ENCODE data around the gene LMOD1. TPM values are rescaled to one million over a fixed set of nuclear protein-coding genes. Genes with fewer than 3 reads are reported as not detected.
A peak's percentile ranks its signal among the peaks of the same experiment; 100 is the strongest.

LMOD1 gene
- polyA plus RNA-seq, 3 donors: not detected

DNA sequence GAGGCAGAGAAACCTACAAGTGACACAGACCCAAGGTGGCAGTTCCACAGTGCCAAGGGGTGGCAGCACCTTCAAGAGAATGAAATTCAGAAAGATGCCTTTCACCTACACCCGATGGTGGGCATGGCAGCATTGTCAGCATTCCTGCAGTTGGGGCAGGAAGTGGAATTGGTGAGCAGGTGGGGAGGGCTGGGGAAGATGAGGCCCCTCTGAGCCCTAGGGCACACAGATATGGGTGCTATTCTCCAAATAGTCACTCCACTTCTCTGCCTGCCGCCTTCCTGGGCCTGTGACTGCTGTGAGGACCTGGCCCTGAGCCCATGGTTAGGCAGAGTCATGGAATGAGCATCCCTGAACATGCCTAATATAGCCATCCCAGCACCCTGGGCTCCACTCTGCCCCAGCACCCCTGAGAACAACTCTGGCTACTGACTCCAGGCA is 49.4 kb downstream of the LMOD1 start:
- H3K9me3 ChIP-seq (replicated peaks in 1 of 2; ENCODE audit: control insufficient read depth in 1 of 2, insufficient read depth in 1 of 2, low read length in 2 of 2): no peaks in the 10 kb centered on the region
- H3K9ac ChIP-seq (ENCODE audit: insufficient read depth, low read length, poor library complexity, severe bottlenecking): no peak overlapping the region
- H3K27me3 ChIP-seq (ENCODE audit: control insufficient read depth in 2 of 2, insufficient read depth in 2 of 2, low read length in 2 of 2): no peaks in the 10 kb centered on the region
- H2AFZ ChIP-seq (ENCODE audit: insufficient read depth, low read depth, low read length, poor library complexity, severe bottlenecking): no peak overlapping the region
- H3K4me3 ChIP-seq (replicated peaks in 1 of 3; ENCODE audit: low read depth in 2 of 3, low read length in 3 of 3): no peak overlapping the region
- no peaks in the 10 kb centered on the region for H3K79me2 ChIP-seq (ENCODE audit: insufficient read depth, low read length)
- H3K4me1 ChIP-seq (ENCODE audit: control insufficient read depth in 1 of 2, insufficient read depth in 2 of 2, low read length in 2 of 2): no peaks in the 10 kb centered on the region
- no peak for TF ChIP-seq CTCF (IDR thresholded peaks at IDR 0.05)
- H3K27ac ChIP-seq (ENCODE audit: low read depth in 1 of 2, low read length in 2 of 2): no peak overlapping the region
- WGBS (ENCODE audit: insufficient coverage): 100% methylated on average over 1 of the region's 2 CpGs
- no peak for DNase-seq
- no peaks in the 10 kb centered on the region for H4K20me1 ChIP-seq (ENCODE audit: insufficient read depth, low read length)
- H3K27ac Mint-ChIP-seq: no peak overlapping the region
- no peak overlapping the region for H3K4me3 Mint-ChIP-seq
- H3K36me3 ChIP-seq (replicated peaks in 1 of 2; ENCODE audit: control insufficient read depth in 1 of 2, insufficient read depth in 2 of 2, low read length in 2 of 2): no peaks in the 10 kb centered on the region
- H3K4me1 Mint-ChIP-seq: peaks cover 6% of the 10 kb centered on the region
- no peaks in the 10 kb centered on the region for H3K36me3 Mint-ChIP-seq
- H3K9me3 Mint-ChIP-seq: peaks cover 0 to 1% (median 0%) of the 10 kb centered on the region in 7 donors
- H3K4me2 ChIP-seq (replicated peaks; ENCODE audit: extremely low read depth, low read length, poor library complexity, severe bottlenecking): no peak overlapping the region
- intact Hi-C loops (cut with micrococcal nuclease): loop anchor here (1.0 to 5.0 kb wide), 2 partner anchors 75 to 77 kb away; no protein-coding TSS in a partner anchor
- H3K27me3 Mint-ChIP-seq (ENCODE audit: low read depth in 3 of 3): peaks cover 2 to 3% (median 3%) of the 10 kb centered on the region in 3 donors

DNA sequence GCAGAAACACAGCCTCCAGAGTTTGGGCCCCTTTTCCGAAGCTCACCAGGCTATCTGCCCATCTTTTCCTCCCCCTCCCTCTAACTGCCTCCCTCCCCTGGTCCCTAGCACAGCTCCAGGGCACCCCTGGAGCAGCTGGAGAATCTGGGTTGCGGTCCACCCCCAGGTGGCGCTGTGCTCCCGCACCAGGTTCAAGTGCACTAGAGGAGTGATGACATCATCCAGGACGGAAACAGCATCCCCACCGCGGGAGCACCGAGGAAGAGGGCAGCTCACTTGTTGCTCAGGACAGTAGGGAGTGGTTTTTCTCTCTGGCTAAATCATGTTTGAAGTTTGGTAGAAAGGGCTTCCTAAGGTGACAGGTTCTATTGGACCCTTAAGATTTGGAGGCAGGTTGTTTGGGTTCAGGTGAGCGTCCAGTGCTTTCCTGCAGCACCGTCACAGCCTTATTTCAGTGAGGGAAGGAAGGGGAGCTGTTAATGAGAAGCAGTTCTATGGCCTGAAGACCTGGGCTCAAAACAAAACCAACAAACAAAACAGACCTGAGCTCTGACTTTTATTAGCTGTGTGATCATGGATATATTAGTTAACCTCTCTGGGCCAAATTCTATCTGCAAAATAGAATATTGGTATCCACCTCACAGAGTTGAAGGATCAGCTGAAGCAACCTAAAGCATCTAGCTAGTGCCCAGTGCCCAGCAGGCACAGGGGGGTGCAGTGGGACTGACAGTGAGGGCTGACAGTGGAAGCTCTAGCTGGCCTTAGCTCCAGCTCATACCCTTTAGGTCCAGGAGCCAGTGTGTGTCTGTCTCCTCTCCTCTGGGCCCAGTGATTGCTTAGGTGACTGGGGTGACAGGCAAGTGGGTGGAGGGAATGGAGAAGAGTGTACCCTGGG is 50.2 kb downstream of the LMOD1 start:
- Mint-ChIP-seq H3K27ac (peak overlapping the region in 1 of 7 donors; percentile 15), H3K4me1 (peaks cover 6% of the 10 kb centered on the region), H3K27me3 (ENCODE audit: low read depth in 3 of 3) (peaks cover 4 to 8% (median 7%) of the 10 kb centered on the region in 3 donors), H3K4me3 (peak overlapping the region; percentile 12 to 47), H3K36me3 (no peaks in the 10 kb centered on the region), H3K9me3 (peaks cover 0 to 1% (median 0%) of the 10 kb centered on the region in 7 donors)
- Histone ChIP-seq H3K27me3 (ENCODE audit: control insufficient read depth in 2 of 2, insufficient read depth in 2 of 2, low read length in 2 of 2) (peaks cover 0 to 3% of the 10 kb centered on the region in 2 donors), H3K9me3 (replicated peaks in 1 of 2; ENCODE audit: control insufficient read depth in 1 of 2, insufficient read depth in 1 of 2, low read length in 2 of 2) (no peaks in the 10 kb centered on the region), H4K20me1 (ENCODE audit: insufficient read depth, low read length) (no peaks in the 10 kb centered on the region), H3K4me1 (ENCODE audit: control insufficient read depth in 1 of 2, insufficient read depth in 2 of 2, low read length in 2 of 2) (no peaks in the 10 kb centered on the region), H3K9ac (ENCODE audit: insufficient read depth, low read length, poor library complexity, severe bottlenecking) (no peak overlapping the region), H3K27ac (ENCODE audit: low read depth in 1 of 2, low read length in 2 of 2) (no peak overlapping the region), H3K79me2 (ENCODE audit: insufficient read depth, low read length) (no peaks in the 10 kb centered on the region), H2AFZ (ENCODE audit: insufficient read depth, low read depth, low read length, poor library complexity, severe bottlenecking) (peak overlapping the region; percentile 12), H3K36me3 (replicated peaks in 1 of 2; ENCODE audit: control insufficient read depth in 1 of 2, insufficient read depth in 2 of 2, low read length in 2 of 2) (no peaks in the 10 kb centered on the region), H3K4me3 (replicated peaks in 1 of 3; ENCODE audit: low read depth in 2 of 3, low read length in 3 of 3) (no peak overlapping the region), H3K4me2 (replicated peaks; ENCODE audit: extremely low read depth, low read length, poor library complexity, severe bottlenecking) (no peak overlapping the region)
- intact Hi-C loops (cut with micrococcal nuclease): loop anchor here (1.0 to 5.0 kb wide), 2 partner anchors 76 to 78 kb away; no protein-coding TSS in a partner anchor
- DNase-seq: peak; percentile 81 to 90 (median 82)
- TF ChIP-seq CTCF (IDR thresholded peaks at IDR 0.05): peak; percentile 96
- 2% methylated on average over 7 of the region's 10 CpGs for WGBS (ENCODE audit: insufficient coverage)

Data from CD14-positive monocyte (primary cell).